ENCODE results near the gene MSH3. TPM values are rescaled to one million over a fixed set of nuclear protein-coding genes. Genes with fewer than 3 reads are reported as not detected.

MSH3 gene
- total and polyA plus RNA-seq, 12 donors = 2.6 to 15.1 (median 11.6) TPM

DNA sequence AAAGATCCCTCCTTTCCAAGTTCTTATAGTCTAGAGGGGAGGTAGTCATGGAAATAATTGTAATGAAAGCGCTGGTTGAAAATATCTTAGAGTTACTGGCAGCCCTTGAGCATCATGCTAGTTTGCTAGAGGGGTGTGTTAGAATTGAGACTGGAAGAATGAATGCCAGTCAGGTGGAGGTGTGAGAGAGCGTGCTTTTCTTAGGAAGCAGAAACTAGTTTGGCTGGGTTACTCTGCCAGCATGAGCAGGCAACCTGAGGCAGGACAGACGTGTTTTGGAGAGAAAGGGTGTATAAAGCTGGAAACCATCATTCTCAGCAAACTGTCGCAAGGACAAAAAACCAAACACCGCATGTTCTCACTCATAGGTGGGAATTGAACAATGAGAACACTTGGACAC, 43.9 kb downstream of the MSH3 start:
- H3K4me3 ChIP-seq = no peak overlapping the region
- no peak overlapping the region for H3K27ac ChIP-seq
- TF ChIP-seq, protein P1, sequence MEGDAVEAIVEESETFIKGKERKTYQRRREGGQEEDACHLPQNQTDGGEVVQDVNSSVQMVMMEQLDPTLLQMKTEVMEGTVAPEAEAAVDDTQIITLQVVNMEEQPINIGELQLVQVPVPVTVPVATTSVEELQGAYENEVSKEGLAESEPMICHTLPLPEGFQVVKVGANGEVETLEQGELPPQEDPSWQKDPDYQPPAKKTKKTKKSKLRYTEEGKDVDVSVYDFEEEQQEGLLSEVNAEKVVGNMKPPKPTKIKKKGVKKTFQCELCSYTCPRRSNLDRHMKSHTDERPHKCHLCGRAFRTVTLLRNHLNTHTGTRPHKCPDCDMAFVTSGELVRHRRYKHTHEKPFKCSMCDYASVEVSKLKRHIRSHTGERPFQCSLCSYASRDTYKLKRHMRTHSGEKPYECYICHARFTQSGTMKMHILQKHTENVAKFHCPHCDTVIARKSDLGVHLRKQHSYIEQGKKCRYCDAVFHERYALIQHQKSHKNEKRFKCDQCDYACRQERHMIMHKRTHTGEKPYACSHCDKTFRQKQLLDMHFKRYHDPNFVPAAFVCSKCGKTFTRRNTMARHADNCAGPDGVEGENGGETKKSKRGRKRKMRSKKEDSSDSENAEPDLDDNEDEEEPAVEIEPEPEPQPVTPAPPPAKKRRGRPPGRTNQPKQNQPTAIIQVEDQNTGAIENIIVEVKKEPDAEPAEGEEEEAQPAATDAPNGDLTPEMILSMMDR (IDR thresholded peaks at IDR 0.05) = no peak
- no peaks in the 10 kb centered on the region for H3K9me3 ChIP-seq
- ATAC-seq = no peak
- 80 to 89% methylated on average over 5 of the region's 5 CpGs for WGBS, 2 donors
- peaks cover 0 to 4% (median 0%) of the 10 kb centered on the region in 9 donors for H3K4me1 ChIP-seq
- no peaks in the 10 kb centered on the region for H3K27me3 ChIP-seq
- peaks cover 0 to 31% (median 3%) of the 10 kb centered on the region in 9 donors for H3K36me3 ChIP-seq
- no peak for DNase-seq
- intact Hi-C loops (cut with DNase I) = no loop called here

DNA sequence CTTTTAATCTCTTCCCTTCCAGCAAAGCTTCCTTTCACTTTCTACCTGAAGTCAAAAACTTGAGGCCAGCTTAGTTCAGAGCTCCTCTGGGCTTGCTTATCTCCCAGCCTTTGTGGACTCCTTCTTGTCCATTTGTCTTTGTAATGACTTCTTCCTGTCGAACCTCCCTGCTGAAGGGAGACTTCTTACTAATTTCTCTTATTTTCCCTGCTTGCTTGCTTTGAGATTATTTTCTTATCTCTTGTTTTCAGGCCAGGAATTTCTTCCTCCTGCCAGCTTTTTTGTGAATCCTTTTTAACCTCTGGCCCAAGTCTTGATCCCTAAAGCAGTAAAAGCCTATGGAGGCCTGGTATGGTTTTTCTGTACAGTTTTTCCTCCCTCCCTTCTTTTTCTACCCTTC, 47.1 kb downstream of the MSH3 start:
- peaks cover 0 to 7% (median 0%) of the 10 kb centered on the region in 9 donors for H3K4me1 ChIP-seq
- no peaks in the 10 kb centered on the region for H3K27me3 ChIP-seq
- peaks cover 0 to 41% (median 3%) of the 10 kb centered on the region in 9 donors for H3K36me3 ChIP-seq
- ATAC-seq (no peak), DNase-seq (no peak)
- intact Hi-C loops (cut with DNase I) = no loop called here
- H3K9me3 ChIP-seq = no peaks in the 10 kb centered on the region
- TF ChIP-seq, protein P1 (IDR thresholded peaks at IDR 0.05) = no peak
- WGBS, 2 donors = 28 to 45% methylated on average over 1 of the region's 1 CpG
- H3K4me3 ChIP-seq = no peak overlapping the region
- no peak overlapping the region for H3K27ac ChIP-seq

DNA sequence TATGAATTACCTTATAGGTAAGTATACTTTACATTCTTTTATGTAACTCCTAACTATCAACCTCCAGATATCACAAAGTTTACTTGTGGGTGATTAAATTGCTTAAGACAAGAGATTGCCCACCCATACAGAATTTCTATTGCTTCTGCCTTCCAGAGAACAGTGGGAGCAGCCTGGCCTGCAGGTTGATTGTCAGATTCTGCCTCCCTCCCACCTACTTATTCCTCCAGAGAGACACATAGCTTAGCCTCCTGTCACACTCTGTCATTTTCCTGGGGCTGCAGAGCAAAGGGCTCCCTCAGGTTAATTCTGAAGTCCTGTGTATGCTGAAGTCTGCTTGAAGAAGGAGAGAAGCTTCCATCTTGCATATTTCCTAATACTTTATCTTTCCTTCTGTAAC, 48.8 kb downstream of the MSH3 start:
- Histone ChIP-seq H3K27ac (no peak overlapping the region), H3K4me3 (no peak overlapping the region), H3K4me1 (peaks cover 0 to 16% (median 0%) of the 10 kb centered on the region in 9 donors), H3K9me3 (no peaks in the 10 kb centered on the region), H3K36me3 (peaks cover 0 to 31% (median 0%) of the 10 kb centered on the region in 9 donors), H3K27me3 (no peaks in the 10 kb centered on the region)
- no peak for ATAC-seq
- TF ChIP-seq, protein P1 (IDR thresholded peaks at IDR 0.05) = no peak
- DNase-seq = no peak
- intact Hi-C loops (cut with DNase I) = no loop called here

DNA sequence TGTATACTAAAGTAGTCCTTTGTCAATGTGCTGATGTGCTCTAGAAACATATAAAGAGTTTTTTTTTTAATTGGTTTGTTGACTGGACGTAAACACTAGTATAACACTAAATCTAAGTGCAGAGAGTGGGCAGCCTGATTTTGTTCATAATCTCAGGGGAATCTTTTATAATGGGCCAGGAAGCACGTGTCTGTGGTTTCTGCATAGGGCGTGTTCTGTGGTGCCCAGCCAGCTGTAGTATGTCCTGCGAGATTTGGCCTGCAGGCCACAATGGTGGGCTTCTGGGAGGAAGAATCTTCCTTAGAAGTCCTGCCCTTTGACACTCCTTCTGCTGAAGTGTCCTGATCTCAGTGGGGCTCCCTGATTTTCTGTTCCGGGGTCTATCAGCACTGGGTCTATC, 49.3 kb downstream of the MSH3 start:
- H3K9me3 ChIP-seq = no peaks in the 10 kb centered on the region
- H3K36me3 ChIP-seq = peaks cover 0 to 35% (median 0%) of the 10 kb centered on the region in 9 donors
- DNase-seq (no peak), ATAC-seq (no peak)
- no peak overlapping the region for H3K4me3 ChIP-seq
- intact Hi-C loops (cut with DNase I) = no loop called here
- peaks cover 0 to 16% (median 0%) of the 10 kb centered on the region in 9 donors for H3K4me1 ChIP-seq
- TF ChIP-seq, protein P1 (IDR thresholded peaks at IDR 0.05) = no peak
- no peaks in the 10 kb centered on the region for H3K27me3 ChIP-seq
- no peak overlapping the region for H3K27ac ChIP-seq
- 63 to 77% methylated on average over 5 of the region's 5 CpGs for WGBS, 2 donors

Data from heart right ventricle (tissue), 16 donors.